HL-60/S4 treated with phorbol 12-myristate 13-acetate at 8.2 ng/mL for 4 days and 3 days (cell line): ENCODE data around the gene PARP16.
"Not testable (repeated sequence)": the region's sequence is repeated elsewhere in the genome, so short reads cannot be mapped to it uniquely, and the experiment has no call there.

Experiments
- in situ Hi-C: fragments of 300-500 bp; cut with MboI; formaldehyde crosslinking; loops from 2 replicates; pipeline ENCODE4 v1.15.0; 2022; ENCODE audit warnings: low sequenced_read_pairs

PARP16 gene

GRCh38 chr15:65246026-65246714 lies 40.5 kb downstream of the PARP16 start:
- in situ Hi-C loops, result no loop called here

GRCh38 chr15:65245096-65245856 lies 41.4 kb downstream of the PARP16 start:
- in situ Hi-C loops, result no loop called here

GRCh38 chr15:65244638-65245037 lies 42.0 kb downstream of the PARP16 start:
- in situ Hi-C loops, result no loop called here

DNA sequence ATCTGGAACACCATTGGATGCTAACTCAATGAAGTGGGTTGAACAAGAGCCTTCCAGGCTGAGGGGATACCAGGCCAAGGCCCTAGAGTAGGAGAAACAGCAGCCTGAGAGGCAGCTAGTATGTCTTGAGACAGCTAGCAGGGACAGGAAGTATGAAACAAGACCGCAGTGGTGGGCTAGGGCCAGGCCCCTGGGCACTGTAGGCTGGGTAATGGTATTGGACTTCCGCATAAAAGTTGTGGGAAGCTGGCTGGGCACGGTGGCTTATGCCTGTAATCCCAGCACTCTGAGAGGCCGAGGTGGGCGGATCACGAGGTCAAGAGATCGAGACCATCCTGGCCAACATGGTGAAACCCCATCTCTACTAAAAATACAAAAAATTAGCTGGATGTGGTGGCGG lies 50.2 kb downstream of the PARP16 start:
- in situ Hi-C loops, result not testable (repeated sequence)

DNA sequence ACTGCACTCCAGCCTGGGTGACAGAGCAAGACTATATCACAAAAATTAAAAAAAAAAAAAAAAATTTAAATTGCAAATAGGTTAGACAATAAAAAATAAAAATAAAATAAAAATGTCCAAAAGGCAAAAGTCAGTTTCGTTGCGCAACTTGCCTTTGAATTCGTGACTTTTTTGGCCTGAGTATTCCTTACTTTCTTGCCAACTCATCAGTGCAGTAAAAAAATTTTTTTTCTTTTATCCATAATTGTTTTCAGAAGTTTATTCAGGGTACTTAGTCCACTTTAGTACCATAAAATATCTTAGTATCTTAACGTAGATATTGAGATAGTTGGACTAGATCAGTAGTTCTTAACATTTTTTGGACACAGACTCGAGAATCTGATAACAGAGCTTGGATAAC lies 53.0 kb downstream of the PARP16 start:
- in situ Hi-C loops, result no loop called here

DNA sequence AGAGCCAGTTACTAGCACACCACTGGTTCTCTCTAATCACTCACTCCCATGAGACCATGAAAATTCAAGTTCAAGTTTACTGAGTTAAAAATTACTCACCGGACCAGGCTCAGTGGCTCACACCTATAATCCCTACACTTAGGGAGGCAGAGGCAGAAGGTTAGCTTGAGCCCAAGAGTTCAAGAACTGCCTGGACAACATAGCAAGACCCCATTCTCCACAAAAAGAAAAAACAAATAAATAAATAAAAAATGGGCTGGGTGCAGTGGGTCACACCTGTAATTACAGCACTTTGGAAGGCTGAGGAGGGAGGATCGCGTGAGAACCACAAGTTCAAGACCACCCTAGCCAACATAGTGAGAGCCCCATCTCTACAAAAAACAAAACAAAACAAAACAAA lies 54.2 kb downstream of the PARP16 start:
- in situ Hi-C loops, result no loop called here

DNA sequence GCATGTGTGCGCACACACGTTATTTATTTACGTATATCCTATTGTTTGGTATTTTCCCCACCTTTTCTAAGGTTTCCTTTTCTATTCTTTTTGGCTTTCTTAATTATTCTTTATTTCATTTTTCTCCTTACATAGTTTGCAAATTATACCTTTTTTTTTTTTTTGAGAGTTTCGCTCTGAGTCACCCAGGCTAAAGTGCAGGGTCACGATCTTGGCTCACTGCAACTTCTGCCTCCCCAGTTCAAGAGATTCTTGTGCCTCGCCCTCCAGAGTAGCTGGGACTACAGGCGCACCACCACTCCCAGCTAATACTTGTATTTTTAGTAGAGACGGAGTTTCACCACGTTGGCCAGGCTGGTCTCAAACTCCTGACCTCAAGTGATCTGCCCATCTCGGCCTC lies 55.4 kb downstream of the PARP16 start:
- in situ Hi-C loops, result no loop called here

- in situ Hi-C loops, result not testable (repeated sequence)
These were observed 59.8 kb downstream of the PARP16 start for GRCh38 chr15:65226901-65227300.

DNA sequence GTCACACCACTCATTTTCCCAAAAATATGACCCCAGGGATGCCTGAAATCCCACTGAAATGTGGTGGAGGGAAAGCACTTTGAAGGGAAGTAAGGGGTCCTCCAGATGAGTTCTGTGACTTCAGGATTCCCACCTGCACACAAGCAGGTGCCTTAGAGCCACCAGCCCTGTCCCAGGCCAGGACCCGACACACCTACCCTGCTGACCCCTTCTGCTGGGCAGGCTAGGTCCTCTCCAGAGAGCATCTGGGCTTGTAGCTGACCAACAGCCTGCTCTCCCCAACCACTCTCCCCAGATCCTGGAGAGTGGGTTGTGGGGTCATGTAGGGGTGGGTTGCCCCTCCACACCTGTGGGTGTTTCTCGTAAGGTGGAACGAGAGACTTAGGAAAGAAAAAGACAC lies 60.5 kb downstream of the PARP16 start:
- in situ Hi-C loops, result no loop called here

DNA sequence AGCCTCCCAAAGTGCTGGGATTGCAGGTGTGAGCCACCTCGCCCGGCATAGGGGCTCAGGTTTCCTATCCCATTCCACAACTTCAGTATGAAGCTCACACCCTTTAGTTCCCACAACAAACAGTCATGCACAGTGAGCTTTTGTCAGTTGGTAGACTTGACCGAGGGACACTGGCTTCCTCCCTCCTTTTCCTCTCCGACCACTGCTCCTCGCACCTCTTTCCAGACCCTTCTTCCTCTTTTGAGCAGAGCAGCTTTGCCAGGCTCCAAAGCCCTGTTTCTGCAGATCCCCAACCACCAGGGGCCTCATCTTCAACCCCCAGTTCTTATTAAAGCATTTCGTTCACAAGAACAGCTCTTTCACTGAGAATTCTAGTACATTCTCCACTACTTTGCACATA lies 62.7 kb downstream of the PARP16 start:
- in situ Hi-C loops, result no loop called here

GRCh38 chr15:65222891-65223290 lies 63.8 kb downstream of the PARP16 start:
- in situ Hi-C loops, result no loop called here

DNA sequence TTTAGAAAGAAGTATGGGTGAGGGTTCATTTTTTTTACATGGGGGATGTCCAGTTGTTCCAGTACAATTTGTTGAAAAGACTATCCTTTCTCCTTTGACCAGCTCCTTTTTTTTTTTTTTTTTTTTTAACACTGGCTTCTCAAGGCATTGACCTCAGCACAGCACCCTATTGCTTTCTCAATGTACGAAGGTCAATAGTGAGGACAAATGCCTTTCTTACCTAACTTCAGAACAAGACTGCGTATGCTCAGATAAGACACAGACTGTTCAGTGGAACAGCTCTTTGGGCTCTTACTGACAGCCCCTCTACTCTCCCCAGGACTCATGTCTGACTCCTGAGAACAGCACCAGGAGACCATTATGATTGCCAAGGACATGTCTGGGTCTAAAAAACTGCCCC lies 65.0 kb downstream of the PARP16 start:
- in situ Hi-C loops, result no loop called here

DNA sequence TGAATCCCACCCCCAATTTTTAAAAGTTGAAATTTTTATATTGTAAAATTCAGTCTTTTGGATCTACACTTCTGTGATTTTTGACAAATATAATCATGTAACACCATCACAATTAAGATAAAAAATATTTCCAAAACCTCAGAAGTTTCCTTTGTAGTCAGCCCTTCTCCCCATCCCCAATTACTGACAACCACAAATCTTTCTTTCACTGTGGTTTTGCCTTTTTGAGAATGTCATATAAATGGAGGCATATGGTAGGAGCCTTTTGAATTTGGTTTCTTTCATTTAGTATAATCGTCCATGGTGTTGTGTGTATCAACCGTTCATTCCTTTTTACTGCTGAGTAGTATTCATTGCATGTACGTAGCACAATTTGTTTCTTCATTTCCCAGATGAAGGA lies 67.5 kb downstream of the PARP16 start:
- in situ Hi-C loops, result no loop called here

- in situ Hi-C loops, result no loop called here
These were observed 68.9 kb downstream of the PARP16 start for GRCh38 chr15:65217526-65218482.

DNA sequence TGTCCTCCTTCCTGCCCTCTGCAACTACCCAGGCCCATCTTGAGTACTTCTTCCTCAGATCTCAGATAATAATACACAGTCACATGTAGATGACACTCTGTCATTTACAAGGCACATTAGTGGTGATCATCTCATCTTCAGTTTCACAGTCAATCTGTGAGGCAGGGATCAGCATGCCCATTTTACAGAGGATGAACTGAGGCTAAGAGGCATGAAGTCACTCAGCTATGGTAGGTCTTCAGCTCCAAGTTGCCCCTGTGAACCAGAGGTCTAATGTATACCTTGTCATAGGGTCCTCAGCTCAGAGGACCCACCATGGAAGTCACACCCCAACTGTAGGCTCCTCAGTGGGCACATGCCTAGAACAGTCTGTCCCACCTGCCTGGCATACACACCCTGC lies 71.2 kb downstream of the PARP16 start:
- in situ Hi-C loops, result no loop called here

GRCh38 chr15:65214010-65214409 lies 72.7 kb downstream of the PARP16 start:
- in situ Hi-C loops, result no loop called here

GRCh38 chr15:65213241-65213640 lies 73.4 kb downstream of the PARP16 start:
- in situ Hi-C loops, result no loop called here

DNA sequence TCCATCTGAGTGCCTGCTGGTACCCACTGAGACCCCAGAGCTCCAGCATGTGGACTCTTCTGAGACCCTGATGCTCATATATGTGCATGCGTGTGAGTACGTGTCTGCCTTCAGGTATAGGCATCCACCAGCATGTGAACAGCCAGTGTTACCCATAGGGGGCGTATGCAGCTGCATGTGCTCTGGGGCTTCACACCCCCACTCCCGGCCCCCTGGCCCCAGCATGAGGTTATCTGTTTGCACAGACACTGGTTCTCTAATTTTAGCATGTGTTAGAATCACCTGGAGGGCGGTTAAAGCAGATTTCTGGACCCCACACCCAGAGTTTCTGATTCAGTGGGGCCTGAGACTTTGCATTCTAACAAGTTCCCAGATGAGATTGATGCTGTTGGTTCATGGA lies 74.6 kb downstream of the PARP16 start:
- in situ Hi-C loops, result no loop called here

GRCh38 chr15:65211482-65211982 lies 75.2 kb downstream of the PARP16 start:
- in situ Hi-C loops, result no loop called here

DNA sequence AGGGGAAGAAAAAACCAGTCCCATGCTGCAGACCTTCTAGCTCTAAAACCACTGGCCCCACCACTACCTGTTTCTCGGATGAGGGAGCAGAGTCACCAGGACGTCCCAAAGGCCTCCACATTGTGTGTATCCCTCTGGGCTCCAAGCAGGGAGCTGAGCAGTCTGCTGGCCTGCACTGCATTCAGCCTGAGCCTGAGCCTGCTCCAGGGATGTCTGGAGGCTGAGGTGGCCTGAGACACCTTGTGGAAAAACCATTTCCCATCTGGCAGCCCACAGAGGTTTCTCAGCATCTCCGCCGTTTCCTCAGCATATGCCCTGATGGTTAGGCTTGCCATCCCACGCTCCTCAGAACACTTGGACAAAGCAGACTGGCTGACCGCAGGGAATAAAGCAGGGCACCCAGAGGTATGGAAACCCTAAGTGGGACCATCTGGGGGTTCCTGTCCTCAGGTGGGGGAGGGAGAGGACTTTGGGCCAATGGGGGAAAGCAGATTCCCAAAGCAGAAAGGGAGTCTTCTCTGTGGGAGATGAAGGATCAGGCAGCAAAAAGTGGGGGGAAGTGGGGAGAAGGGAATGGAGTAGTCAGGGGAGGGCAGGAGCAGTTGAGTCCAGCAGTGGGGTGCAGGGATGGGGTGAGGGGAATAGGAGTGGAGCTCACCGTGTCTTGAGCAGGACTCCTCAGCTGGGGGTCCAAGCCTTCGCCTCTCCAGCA lies 75.8 kb downstream of the PARP16 start, which contains the start of gene CILP:
Gene CILP, minus strand, starts transcription at position 704 of the 712 bp plus-strand sequence. CDS start 1,718 bp downstream, outside the sequence.
- in situ Hi-C loops, result no loop called here
